Activated T-helper 9 cell treated with anti-CD3 and anti-CD28 coated beads, Interleukin-2, amount 50 U/mL, for 16 hours (primary cell): ENCODE measurements around the gene MCCD1.

Experiments used
- DNase-seq: peaks from one replicate; pipeline ENCODE4 v3.0.0-alpha.2; 2020; ENCODE audit warnings: low read depth

MCCD1 gene

GRCh38 chr6:31543639-31544038, 14.9 kb downstream of the MCCD1 start:
- DNase-seq = no peak

- no peak for DNase-seq
Measured at GRCh38 chr6:31544676-31545075, 15.9 kb downstream of the MCCD1 start.

- no peak for DNase-seq
Measured at GRCh38 chr6:31545291-31545690, 16.5 kb downstream of the MCCD1 start.

- peak; percentile 78 for DNase-seq
Measured at GRCh38 chr6:31546339-31546957, 17.7 kb downstream of the MCCD1 start, which contains the start of gene ATP6V1G2. Gene ATP6V1G2, minus strand, starts transcription at chr6:31546608. Its CDS starts 49 bp downstream, at chr6:31546559.

GRCh38 chr6:31546958-31547726, 18.4 kb downstream of the MCCD1 start, which contains the start of gene NFKBIL1:
Gene NFKBIL1, plus strand, starts transcription at chr6:31547608. Its CDS starts 87 bp downstream, at chr6:31547695.
- peak; percentile 86 for DNase-seq

- no peak for DNase-seq
Measured at GRCh38 chr6:31547727-31548543, 19.2 kb downstream of the MCCD1 start.

- DNase-seq = no peak
Measured at GRCh38 chr6:31548544-31548873, 19.7 kb downstream of the MCCD1 start.

- DNase-seq = peak; percentile 53
Measured at GRCh38 chr6:31551371-31551770, 22.6 kb downstream of the MCCD1 start.

- no peak for DNase-seq
Measured at GRCh38 chr6:31556307-31556706, 27.5 kb downstream of the MCCD1 start.

- DNase-seq = no peak
Measured at GRCh38 chr6:31557443-31558317, 28.9 kb downstream of the MCCD1 start.

- DNase-seq = no peak
Measured at GRCh38 chr6:31558318-31558625, 29.5 kb downstream of the MCCD1 start.

GRCh38 chr6:31558631-31559500, 30.1 kb downstream of the MCCD1 start:
- peak; percentile 66 for DNase-seq

GRCh38 chr6:31559606-31559957, 30.8 kb downstream of the MCCD1 start:
- no peak for DNase-seq

GRCh38 chr6:31559958-31560696, 31.4 kb downstream of the MCCD1 start:
- DNase-seq = no peak

GRCh38 chr6:31560697-31561058, 31.9 kb downstream of the MCCD1 start:
- no peak for DNase-seq

- DNase-seq = no peak
Measured at GRCh38 chr6:31567531-31568370, 39.0 kb downstream of the MCCD1 start.

GRCh38 chr6:31568537-31568961, 39.8 kb downstream of the MCCD1 start:
- DNase-seq = peak; percentile 61

- DNase-seq = no peak
Measured at GRCh38 chr6:31569861-31570536, 41.2 kb downstream of the MCCD1 start.
